ENCODE data around the gene SLC25A34.

DNA sequence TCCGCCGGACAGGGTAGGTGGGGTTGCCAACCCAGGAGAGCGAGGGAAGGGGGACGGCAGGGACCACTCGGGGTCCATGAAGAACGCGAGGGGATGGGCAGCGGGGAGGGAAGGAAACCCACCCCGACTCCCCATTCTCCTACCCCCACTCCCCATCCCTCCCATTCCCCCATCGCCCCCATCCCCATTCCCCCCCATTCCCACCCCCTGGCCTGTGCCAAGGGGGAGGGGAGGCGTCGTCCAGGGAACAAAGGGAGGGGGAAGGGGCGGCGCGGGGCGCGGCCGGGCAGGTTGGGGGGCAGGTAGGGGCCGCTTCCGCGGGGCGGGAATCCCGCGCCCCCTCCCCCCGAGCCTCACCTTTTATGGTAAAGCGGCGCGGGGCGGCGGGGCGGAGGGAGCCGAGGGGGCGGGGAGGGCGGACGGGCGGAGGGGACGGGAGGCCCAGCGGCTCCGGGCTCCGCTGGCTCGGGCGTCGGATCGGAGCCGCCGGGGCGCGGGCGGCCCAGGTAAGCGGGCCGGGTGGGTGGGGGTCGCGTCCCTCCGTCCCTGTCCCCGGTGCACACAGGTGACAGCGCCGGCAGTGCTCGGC, 22.4 kb downstream of the SLC25A34 start, which contains the start of gene FBLIM1:
- TF ChIP-seq CBFB (CRISPR knock-in tag; IDR thresholded peaks at IDR 0.05; ENCODE audit: low read depth) = no peak
- no peak for TF ChIP-seq FOXJ3 (CRISPR knock-in tag; IDR thresholded peaks at IDR 0.05; ENCODE audit: borderline replicate concordance)
- TF ChIP-seq, protein P1, sequence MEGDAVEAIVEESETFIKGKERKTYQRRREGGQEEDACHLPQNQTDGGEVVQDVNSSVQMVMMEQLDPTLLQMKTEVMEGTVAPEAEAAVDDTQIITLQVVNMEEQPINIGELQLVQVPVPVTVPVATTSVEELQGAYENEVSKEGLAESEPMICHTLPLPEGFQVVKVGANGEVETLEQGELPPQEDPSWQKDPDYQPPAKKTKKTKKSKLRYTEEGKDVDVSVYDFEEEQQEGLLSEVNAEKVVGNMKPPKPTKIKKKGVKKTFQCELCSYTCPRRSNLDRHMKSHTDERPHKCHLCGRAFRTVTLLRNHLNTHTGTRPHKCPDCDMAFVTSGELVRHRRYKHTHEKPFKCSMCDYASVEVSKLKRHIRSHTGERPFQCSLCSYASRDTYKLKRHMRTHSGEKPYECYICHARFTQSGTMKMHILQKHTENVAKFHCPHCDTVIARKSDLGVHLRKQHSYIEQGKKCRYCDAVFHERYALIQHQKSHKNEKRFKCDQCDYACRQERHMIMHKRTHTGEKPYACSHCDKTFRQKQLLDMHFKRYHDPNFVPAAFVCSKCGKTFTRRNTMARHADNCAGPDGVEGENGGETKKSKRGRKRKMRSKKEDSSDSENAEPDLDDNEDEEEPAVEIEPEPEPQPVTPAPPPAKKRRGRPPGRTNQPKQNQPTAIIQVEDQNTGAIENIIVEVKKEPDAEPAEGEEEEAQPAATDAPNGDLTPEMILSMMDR (IDR thresholded peaks at IDR 0.05) = no peak
- no peak for TF ChIP-seq NFE2L1 (CRISPR knock-in tag; IDR thresholded peaks at IDR 0.05)
- no peak for TF ChIP-seq ESRRA (CRISPR knock-in tag; IDR thresholded peaks at IDR 0.05; ENCODE audit: borderline replicate concordance)
- TF ChIP-seq ZNF263 (CRISPR knock-in tag; IDR thresholded peaks at IDR 0.05; ENCODE audit: low read depth) = no peak
- no peak for TF ChIP-seq TCF7 (CRISPR knock-in tag; IDR thresholded peaks at IDR 0.05; ENCODE audit: low read depth)
- TF ChIP-seq PRDM15 (CRISPR knock-in tag; IDR thresholded peaks at IDR 0.05) = no peak
- TF ChIP-seq JUN (CRISPR knock-in tag; IDR thresholded peaks at IDR 0.05) = no peak
- TF ChIP-seq NR3C1 (CRISPR knock-in tag; conservative IDR thresholded peaks at IDR 0.05; ENCODE audit: low read depth) = no peak
- TF ChIP-seq SP1 (CRISPR knock-in tag; conservative IDR thresholded peaks at IDR 0.05) = 0 out of 2 replicates have a peak, but pooled peaks have one; percentile 13
- TF ChIP-seq ZNF121 (CRISPR knock-in tag; IDR thresholded peaks at IDR 0.05) = no peak
- TF ChIP-seq CREB1 (CRISPR knock-in tag; IDR thresholded peaks at IDR 0.05) = no peak

Measured in WTC11 (cell line).